Limb (tissue), 2 donors: ENCODE data around the gene CSNK1E.

ENCODE experiments used
- DNase-seq, 2 donors: peaks; one replicate each; pipeline ENCODE4 v3.0.0-alpha.2; 2016; ENCODE audit errors: extremely low spot score in 2 of 2

CSNK1E gene

GRCh38 chr22:38335077-38335476 lies 17.8 kb upstream of the CSNK1E start:
- no peak for DNase-seq

DNA sequence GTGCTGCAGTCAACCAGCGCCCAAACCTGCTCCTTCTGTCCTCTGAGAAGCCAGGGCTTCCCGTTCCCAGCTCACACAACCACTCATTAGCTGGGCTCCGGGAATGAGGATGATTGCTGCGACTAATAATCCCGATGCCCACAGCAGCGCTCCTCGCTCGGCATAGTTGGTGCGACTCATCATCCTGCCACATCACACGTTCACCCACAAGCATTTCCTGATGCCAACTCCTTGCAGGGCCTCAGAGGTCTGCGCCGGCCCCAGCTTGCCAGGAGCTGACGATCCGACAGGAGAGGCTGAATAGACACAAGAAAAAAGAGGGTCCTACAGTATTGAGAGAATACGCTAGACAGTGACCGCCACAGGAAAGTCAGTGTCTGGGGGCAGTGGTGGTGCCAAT lies 10.6 kb upstream of the CSNK1E start:
- no peak for DNase-seq

DNA sequence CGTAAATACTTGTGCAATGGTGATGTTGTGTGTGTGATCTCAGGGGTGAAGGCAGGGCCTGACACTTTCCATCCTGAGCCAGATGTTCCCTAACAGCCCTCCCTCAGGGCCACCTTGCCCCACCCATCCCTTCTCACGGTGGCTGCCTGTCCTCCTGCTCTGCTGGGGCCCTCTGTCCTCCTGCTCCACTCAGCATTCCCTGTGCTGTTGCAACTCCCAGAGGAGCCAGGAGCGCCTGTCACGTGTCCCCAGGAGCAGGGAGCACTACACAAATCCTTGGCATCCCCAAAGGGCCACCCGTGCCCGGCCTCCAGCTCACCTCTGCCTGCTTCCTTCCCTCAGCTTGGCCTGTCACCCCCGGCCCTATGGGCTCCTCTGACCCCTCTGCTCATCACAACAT lies 10.2 kb upstream of the CSNK1E start:
- no peak for DNase-seq

- no peak for DNase-seq
Measured at GRCh38 chr22:38325587-38325986, 8.4 kb upstream of the CSNK1E start.

DNA sequence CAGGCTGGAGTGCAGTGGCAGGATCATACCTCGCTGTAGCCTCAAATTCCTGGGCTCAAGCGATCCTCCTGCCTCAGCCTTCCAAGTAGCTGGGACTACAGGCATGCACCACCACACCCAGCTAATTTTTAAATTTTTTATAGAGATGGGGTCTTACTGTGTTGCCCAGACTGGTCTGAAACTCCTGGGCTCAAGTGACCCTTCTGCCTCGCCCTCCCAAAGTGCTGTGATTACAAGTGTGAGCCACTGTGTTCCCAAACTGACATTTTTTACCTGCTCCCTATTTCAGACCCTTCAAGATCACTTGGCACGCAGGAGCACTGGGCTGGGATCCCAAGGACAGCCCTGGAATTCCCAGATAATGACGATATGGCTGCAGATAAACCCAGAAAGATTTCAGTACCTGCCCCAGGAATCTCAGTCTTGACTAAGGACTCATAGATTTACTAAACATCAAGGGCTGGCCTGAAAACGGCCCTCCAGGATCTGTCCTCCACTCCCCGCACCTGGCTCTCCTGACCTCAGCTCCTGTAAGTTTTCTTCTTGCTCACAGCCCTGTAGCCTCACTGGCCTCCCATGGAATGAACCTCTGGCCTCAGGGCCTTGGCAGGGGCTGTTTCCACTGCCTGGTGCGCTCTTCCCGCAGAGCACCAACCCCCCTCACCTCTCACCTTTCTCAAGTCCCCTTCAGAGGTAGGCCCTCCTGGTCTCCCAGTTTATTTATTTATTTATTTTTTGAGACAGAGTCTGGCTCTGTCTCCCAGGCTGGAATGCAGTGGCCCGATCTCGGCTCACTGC lies 3.6 kb upstream of the CSNK1E start:
- DNase-seq: no peak

DNA sequence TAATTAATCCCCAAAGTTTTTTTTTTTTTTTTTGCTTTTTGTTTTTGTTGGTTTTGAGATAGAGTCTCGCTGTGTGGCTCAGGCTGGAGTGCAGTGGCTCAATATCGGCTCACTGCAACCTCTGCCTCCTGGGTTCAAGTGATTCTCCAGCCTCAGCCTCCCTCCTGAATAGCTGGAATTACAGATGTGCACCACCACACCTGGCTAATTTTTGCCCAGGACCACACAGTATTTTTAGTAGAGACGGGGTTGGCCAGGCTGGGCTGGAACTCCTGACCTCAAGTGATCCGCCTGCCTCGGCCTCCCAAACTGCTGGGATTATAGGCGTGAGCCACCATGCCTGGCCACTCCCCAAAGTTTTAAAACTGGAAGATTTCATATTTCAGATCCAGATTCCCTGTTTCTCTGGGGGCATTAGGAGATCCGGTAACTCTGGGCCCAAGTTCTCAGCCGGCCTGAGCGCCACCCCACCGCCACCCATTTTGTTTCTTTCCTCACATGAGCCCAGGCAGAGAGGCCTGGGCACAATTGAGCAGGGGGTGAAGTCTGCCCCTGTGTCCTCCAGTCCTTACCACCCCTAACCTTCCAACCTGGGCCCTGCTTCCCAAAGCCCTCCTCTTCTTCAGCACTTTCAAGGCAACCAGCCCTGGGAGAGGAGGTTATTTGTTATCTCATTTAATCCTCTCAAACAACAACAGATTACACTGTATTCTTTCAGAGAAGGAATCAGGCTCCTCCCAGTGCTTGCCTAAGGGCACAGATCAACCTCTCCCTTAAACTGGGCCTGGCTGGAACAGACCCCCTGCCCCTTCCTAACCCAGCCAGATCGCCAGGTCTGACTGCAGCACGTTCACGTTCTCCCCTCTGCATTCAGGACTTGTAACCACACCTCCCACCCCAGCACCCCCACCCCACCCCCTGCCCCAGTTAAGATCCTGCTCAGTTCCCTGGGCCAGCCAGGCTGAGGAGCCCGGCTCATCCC lies 1.9 kb upstream of the CSNK1E start:
- DNase-seq: no peak

DNA sequence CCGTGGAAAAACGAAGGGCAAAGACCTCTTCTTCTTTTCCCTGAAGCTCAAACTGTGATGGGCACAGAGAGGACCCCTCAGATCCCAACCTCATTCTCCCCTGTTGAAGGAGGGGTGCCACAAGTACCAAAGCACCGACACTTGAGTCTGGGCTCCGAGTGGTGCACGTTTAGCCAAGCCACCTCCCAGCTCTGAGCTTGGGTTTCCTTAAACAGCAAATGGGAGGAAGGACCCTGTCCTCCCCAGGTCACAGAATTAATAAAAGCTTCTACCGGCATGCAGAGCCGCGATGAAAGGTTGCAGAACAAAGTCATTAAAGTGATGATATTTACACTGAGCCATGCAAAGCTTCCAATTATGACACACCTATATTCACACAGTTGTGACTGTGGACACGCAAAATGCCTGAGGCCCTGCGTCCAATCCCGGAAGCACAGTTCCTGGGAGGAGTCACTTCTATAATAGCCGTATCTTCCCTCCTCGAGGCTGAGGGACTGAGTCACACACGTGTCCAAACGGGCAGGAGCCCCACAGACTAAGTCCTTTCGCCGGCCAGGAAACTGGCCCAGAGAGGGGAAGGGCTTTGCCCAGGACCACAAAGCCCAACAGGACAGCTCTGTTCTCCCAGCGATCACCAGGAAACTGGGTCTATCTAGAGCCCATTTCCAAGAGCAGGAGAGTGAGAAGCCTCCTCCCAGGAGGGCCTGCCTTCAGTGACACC lies 922 bp upstream of the CSNK1E start:
- no peak for DNase-seq

GRCh38 chr22:38316364-38317121 lies 690 bp downstream of the CSNK1E start:
- DNase-seq: peak; percentile 43 to 85

DNA sequence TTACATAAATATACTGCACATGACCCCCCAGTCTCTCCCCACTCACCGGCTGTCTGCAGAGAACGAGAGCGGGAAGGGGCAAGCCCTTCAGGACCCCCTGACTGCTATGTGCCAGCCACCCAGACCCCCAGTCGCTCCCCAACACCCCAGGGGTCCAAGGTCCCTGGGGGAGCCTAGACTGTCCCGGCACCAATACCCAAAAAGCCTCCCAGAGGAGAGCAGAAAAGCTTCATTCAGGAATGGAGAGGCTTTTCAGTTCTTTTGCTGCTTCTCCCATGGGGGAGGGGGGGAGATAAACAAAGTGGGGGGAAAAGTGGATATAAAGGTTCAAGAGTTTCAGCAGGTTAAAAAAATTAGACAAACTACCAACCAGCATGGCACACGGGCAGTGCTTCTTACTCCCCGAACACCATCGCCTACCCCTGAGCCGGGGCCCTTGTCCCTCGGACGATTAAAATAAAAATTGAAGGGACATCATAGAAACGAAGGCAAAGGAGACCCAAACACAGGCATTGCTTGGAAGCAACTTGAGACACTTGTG lies 1.3 kb downstream of the CSNK1E start:
- peak in 1 of 2 donors; percentile 58 for DNase-seq

DNA sequence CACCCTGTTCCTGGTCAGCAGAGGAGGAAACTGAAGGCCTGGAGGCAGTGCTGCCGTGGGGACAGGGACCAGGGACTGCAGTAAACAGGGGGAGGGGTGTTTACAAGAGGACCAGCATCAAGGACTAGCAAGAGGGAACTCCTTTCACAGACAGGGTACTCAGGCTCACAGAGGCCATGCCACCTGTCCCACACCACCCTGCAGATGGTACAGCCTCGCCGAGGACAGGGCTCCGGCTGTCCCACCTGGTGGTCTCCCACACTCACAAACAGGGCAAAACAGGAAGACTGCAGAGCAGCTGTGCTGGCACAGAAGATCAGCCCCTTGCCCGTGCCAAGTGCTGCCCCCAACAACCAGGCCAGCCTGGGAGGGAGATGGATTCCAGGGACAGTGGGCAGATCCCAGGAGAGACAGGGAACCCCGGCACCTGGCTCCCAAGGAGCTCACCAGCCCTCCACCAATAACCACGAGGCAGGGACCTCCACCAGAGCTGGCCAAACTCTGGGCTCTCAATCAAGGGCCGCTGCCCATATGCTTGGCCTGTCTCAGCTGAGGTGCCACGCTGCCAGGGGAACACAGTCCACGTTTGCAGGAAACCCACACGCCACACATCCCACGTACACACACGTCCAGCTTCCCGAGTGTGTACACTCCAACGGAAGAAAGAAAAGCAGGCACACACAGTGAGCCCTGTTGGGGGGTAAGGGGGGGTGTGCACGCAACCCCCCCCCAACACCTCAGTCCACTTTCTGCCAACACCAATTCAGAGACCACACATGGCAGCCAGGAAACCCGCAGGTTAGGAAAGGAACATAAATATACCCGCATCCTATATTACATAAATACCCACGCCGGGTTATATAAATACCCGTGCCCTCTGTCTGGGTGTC lies 2.1 kb downstream of the CSNK1E start:
- peak in 1 of 2 donors; percentile 51 for DNase-seq

DNA sequence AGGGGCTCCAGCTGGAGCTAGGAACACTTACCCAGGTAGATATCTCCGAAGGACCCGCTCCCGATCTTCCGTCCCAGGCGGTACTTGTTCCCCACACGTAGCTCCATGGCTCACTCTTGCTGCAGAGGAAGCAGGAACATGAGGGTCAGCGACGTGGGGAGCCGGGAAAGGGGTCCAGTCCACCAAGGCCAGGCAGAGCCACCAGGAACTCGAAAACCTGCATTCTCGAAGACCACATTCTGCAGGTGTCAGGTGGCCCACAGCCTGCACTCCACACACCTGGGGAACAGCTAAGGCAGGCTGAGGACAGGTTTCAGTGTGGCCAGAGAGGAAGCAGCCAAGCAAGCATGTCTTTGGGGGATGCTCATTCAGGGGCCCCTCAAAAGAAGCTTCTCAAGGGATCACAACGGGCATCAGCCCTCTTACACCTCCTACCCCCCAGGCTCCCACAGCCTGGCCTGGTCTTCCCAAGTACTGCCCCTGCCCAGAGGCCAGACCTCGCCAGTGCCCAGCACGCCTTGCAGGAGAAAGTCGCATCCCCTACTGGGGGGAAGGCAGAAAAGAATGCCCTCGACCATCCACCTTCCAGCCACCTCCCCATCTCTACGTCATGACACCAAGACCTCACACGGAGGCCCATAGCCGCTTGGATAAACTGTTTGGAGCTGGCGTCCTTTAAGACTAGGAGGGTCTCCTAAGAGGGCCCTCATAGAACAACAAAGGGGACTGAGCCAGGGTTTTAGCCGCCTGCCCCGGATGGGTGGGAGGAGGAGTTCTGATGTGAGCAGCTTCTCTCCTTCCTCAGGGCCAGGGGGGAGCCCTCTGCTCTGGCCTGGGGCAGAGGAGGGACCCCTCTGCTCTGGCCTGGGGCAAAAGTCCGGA lies 2.9 kb downstream of the CSNK1E start:
- DNase-seq: no peak

DNA sequence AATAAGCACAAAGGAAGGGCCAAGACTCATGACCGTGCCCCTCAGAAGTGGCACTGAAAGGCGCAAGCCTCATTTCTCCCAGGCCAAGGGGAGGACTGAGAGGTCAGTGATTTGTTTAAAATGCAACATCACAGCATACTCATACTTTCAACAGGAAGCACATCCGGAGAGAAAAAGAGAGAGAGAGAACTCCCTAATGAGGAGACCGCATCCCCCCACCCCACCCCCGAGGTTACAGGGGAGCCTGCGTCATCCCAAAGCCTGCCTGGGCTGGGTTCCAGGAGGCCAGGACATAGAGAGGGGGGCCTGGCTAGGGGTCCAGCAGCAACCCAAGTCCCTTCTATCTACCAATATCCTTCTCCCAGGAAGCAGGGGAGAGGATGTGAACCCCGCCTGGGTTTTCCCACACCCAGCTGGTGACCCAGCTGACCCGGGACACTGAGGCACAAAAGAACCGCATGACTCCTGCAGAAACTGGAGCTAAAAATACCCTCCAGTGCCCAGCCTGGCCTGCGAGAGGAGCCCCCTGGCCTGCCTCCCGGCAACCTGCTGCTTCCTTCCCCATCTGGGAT lies 3.8 kb downstream of the CSNK1E start:
- DNase-seq: peak; percentile 55 to 79

DNA sequence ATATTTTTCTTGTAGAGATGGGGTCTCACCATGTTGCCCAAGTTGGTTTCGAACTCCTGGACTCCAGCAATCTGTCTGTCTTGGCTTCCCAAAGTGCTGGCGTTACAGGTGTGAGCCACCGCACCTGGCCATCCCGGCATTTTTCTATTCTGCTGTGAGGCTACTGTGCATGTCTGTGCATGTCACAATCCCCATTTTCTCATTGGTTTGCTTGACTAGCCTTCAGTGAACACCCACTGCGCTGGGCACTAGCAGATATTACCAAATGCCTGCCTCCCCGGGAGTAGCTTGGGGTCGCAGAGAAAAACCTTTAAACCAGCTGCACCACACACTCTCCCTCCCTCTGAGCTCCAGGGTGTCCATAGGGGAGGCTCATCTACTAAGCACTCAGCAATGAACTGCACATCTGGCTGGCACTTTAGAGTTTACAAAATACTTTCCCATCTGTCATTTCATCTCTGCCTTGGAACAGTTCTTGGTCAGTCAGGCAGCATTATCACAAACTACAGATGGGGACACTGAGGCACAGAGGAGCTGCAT lies 4.9 kb downstream of the CSNK1E start:
- DNase-seq: no peak

DNA sequence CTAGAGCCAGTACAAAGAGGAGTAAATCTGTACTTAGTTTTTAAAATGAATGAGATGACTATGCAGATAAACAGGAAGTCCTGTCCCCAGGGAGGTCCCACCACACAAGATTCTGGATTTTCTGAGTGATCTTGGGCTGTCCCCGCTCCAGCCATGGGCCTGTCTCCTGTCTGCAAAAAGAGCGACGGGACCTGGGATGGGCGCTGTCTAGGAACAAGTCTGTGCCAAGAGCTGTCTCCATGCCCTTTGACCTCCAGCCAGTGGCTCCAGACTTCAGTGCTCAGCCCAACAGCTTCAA lies 6.0 kb downstream of the CSNK1E start:
- no peak for DNase-seq

DNA sequence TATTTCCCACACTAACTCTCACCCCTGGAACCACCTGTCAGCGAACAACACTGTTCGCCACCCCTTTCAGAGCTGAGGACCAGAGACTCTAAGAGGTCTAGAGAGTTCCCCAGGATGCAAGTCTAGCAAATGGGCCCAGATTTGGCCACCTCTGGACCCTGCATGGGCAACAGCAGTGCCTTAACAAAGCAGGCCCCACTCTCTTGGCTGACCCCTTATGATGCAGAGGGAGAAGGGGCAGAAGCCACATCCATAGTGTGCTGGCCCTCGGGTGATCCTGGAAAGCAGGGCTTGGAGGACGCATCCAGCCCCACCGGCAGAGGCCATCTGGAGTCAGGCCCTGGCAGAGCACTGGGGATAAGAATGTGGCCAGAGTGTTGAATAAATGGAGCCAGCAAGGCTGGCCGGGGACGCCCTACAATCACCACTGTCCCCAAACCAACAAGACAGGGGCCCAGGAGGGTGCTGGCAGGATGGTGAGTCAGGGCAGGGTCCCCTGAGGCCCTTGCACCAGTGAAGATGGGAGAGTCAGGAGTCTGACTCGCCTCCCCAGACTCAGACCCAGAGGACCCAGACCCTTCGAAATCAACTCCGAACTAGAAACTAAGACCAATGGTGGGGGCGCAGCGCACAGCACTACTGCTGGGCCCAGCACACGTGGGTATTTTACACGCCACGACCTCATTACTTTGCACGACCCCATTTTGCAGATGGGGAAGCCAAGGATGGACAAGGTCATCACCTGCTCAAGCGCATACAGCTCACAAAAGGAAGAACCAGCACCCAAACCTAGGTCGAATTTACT lies 6.5 kb downstream of the CSNK1E start:
- no peak for DNase-seq

DNA sequence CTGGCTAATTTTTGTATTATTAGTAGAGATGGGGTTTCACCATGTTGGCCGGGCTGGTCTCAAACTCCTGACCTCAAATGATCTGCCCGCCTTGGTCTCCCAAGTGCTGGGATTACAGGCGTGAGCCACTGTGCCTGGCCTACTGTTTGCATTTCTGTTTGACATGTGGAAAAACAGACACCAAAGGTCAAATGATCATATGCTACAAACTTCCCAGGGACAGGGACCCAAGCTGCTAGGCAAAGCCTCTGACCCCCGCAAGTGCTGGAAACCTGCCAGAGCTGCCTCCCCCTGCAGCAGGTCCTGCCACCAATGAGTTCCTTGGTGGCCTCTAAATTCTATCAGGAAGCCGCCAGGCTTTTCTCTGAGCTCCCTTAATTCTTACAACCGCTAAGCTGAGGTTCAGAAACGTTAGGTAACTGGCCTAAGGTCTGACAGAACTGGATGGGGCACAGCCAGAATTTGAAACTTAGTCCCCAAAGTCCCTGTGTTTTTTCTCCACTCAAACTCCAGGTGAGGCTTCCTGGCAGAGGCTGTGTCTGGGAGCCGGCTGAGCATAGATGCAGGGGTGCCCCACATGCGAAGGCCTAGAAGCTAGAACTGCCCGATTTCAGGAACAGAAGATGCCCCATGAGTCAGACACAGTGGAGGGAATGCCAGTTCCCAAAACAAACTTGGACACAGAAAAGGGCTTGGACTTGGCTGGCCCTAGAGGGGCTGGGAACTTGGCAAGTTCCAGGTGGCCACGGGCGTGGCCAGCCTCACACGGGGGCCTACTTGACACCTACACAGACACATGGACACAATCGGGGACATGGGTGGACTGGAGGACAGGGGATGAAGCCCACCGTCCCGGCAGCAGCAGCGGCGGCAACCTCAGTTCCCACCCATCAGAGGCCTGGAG lies 7.4 kb downstream of the CSNK1E start:
- DNase-seq: no peak
